ENCODE results near the gene NLGN4Y. TPM values are rescaled to one million over a fixed set of nuclear protein-coding genes. Genes with fewer than 3 reads are reported as not detected.

The NLGN4Y gene
- total and polyA plus RNA-seq, 10 of the 15 experiments (the other 5 are each of a cell fraction or from before 2014, with no cell fraction given) = not detected

DNA sequence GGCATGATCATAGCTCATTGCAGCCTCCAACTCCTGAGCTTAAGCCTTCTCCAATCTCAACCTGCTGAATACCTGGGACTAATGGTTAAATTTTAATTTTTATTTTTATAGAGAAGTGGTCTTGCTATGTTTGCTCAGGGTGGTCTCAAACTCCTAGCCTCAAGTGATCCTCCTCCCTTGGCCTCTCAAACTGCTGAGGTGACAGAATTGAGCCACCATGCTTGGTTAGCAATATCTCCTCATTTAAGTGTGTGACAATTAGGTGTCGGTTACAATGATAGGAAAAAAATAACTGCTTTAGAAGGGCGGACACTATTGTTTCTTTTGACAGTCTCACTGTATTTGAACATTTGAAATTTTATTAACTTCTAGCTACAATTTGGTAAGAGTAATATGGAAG lies 300.3 kb downstream of the NLGN4Y start:
- SMC1A ChIA-PET (ENCODE audit: uncharacterized antibody, unreplicated experiment) = no interaction called here
- Histone ChIP-seq H3K4me2 (ENCODE audit: control insufficient read depth, insufficient read depth) (no peak overlapping the region), H3K27ac (ENCODE audit: control insufficient read depth, insufficient read depth) (no peak overlapping the region), H3K9me3 (replicated peaks; ENCODE audit: control insufficient read depth, insufficient read depth, low read length) (no peaks in the 10 kb centered on the region), H3K79me2 (ENCODE audit: control insufficient read depth, insufficient read depth, low read length) (no peaks in the 10 kb centered on the region), H3K27me3 (replicated peaks in 1 of 2; ENCODE audit: control insufficient read depth in 2 of 2, insufficient read depth in 2 of 2, low read length in 1 of 2) (no peaks in the 10 kb centered on the region), H3K36me3 (ENCODE audit: control insufficient read depth in 2 of 2, insufficient read depth in 2 of 2, low read length in 1 of 2) (no peaks in the 10 kb centered on the region), H3K4me1 (ENCODE audit: control insufficient read depth, insufficient read depth, low read length) (no peaks in the 10 kb centered on the region), H4K20me1 (ENCODE audit: control insufficient read depth, insufficient read depth) (no peaks in the 10 kb centered on the region), H2AFZ (ENCODE audit: control insufficient read depth, low read depth, low read length) (no peak overlapping the region), H3K9ac (ENCODE audit: control insufficient read depth, insufficient read depth, low read length) (no peak overlapping the region), H3K4me3 (no peak overlapping the region)
- no CpG with 5 or more reads among the region's 2 CpGs for WGBS (ENCODE audit: insufficient coverage, insufficient replicate concordance, low lambda C conversion rate, missing lambda C conversion rate)
- ATAC-seq (no peak), FAIRE-seq (no peak), DNase-seq (ENCODE audit: low read depth, low spot score) (no peak)
- intact Hi-C loops (cut with micrococcal nuclease; ENCODE audit: unreplicated experiment) (no loop called here), in situ Hi-C loops (cut with MboI) (no loop called here)
- POLR2A ChIA-PET = no interaction called here
- RAD21 ChIA-PET (ENCODE audit: unreplicated experiment) = no interaction called here
- CTCF ChIA-PET = no interaction called here
- no peak for TF ChIP-seq DPF2 (IDR thresholded peaks at IDR 0.05)
- TF ChIP-seq, protein P1, sequence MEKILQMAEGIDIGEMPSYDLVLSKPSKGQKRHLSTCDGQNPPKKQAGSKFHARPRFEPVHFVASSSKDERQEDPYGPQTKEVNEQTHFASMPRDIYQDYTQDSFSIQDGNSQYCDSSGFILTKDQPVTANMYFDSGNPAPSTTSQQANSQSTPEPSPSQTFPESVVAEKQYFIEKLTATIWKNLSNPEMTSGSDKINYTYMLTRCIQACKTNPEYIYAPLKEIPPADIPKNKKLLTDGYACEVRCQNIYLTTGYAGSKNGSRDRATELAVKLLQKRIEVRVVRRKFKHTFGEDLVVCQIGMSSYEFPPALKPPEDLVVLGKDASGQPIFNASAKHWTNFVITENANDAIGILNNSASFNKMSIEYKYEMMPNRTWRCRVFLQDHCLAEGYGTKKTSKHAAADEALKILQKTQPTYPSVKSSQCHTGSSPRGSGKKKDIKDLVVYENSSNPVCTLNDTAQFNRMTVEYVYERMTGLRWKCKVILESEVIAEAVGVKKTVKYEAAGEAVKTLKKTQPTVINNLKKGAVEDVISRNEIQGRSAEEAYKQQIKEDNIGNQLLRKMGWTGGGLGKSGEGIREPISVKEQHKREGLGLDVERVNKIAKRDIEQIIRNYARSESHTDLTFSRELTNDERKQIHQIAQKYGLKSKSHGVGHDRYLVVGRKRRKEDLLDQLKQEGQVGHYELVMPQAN (conservative IDR thresholded peaks at IDR 0.05) = no peak
- no peak for TF ChIP-seq SIX5 (IDR thresholded peaks at IDR 0.05; ENCODE audit: low read depth, low read length, severe bottlenecking)
- TF ChIP-seq NBN (IDR thresholded peaks at IDR 0.05) = no peak
- TF ChIP-seq RAD51 (IDR thresholded peaks at IDR 0.05) = no peak
- TF ChIP-seq STAT1 (conservative IDR thresholded peaks at IDR 0.05) = no peak
- no peak for TF ChIP-seq CREM (IDR thresholded peaks at IDR 0.05; ENCODE audit: low read depth)
- no TSS peak for BruUV-seq (replicated peaks)

DNA sequence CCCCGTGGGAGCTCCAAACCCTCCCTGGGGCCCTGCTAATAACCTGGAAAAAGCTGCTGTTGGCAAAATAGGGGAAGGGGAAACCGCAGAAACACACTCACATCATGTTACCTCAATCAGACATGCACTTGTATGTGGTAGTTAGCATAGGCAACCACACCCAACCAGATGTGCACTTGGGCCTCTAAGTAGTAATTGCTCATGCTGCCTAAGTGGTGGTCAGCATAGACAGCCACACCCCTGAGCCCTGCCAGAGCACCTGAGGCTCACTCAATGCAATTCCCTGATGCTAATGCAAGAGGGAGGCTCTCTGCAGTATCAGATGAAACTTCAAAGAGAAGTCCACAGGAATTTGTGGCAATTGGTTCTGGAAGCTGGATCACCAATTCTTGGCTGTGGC lies 301.4 kb downstream of the NLGN4Y start:
- no CpG with 5 or more reads among the region's 2 CpGs for WGBS (ENCODE audit: insufficient coverage, insufficient replicate concordance, low lambda C conversion rate, missing lambda C conversion rate)
- CTCF ChIA-PET = no interaction called here
- no TSS peak for BruUV-seq (replicated peaks)
- Histone ChIP-seq H3K4me1 (ENCODE audit: control insufficient read depth, insufficient read depth, low read length) (no peaks in the 10 kb centered on the region), H3K4me2 (ENCODE audit: control insufficient read depth, insufficient read depth) (no peak overlapping the region), H3K9ac (ENCODE audit: control insufficient read depth, insufficient read depth, low read length) (no peak overlapping the region), H4K20me1 (ENCODE audit: control insufficient read depth, insufficient read depth) (no peaks in the 10 kb centered on the region), H3K27me3 (replicated peaks in 1 of 2; ENCODE audit: control insufficient read depth in 2 of 2, insufficient read depth in 2 of 2, low read length in 1 of 2) (no peaks in the 10 kb centered on the region), H3K4me3 (no peak overlapping the region), H3K27ac (ENCODE audit: control insufficient read depth, insufficient read depth) (no peak overlapping the region), H2AFZ (ENCODE audit: control insufficient read depth, low read depth, low read length) (no peak overlapping the region), H3K9me3 (replicated peaks; ENCODE audit: control insufficient read depth, insufficient read depth, low read length) (no peaks in the 10 kb centered on the region), H3K79me2 (ENCODE audit: control insufficient read depth, insufficient read depth, low read length) (no peaks in the 10 kb centered on the region), H3K36me3 (ENCODE audit: control insufficient read depth in 2 of 2, insufficient read depth in 2 of 2, low read length in 1 of 2) (no peaks in the 10 kb centered on the region)
- POLR2A ChIA-PET = no interaction called here
- RAD21 ChIA-PET (ENCODE audit: unreplicated experiment) = no interaction called here
- SMC1A ChIA-PET (ENCODE audit: uncharacterized antibody, unreplicated experiment) = no interaction called here
- ATAC-seq (no peak), FAIRE-seq (no peak), DNase-seq (ENCODE audit: low read depth, low spot score) (no peak)
- in situ Hi-C loops (cut with MboI) = no loop called here
- intact Hi-C loops (cut with micrococcal nuclease; ENCODE audit: unreplicated experiment) = no loop called here
- TF ChIP-seq CBX3 (IDR thresholded peaks at IDR 0.05; ENCODE audit: borderline replicate concordance, low read depth) = no peak
- TF ChIP-seq STAT3 (IDR thresholded peaks at IDR 0.05; ENCODE audit: low read depth, low read length) = no peak
- no peak for TF ChIP-seq CEBPZ (IDR thresholded peaks at IDR 0.05; ENCODE audit: low read depth, low read length)
- no peak for TF ChIP-seq SMAD5 (IDR thresholded peaks at IDR 0.05; ENCODE audit: low read depth)

Data from GM12878 (cell line).